ENCODE measurements around the gene SMARCAL1.

The SMARCAL1 gene

GRCh38 chr2:216399621-216400020 is 12.7 kb upstream of the SMARCAL1 start:
- H2AK5ac ChIP-seq (ENCODE audit: low read length), result no peak overlapping the region
- WGBS (ENCODE audit: extremely low coverage, insufficient coverage, low lambda C conversion rate), result no CpG with 5 or more reads among the region's 1 CpG
- DNase-seq, result no peak
- H3K18ac ChIP-seq (ENCODE audit: low read length), result no peak overlapping the region
- H3K4me3 ChIP-seq (ENCODE audit: low read length), result no peak overlapping the region
- H2BK5ac ChIP-seq (ENCODE audit: low read length), result no peak overlapping the region
- no peak overlapping the region for H3K4ac ChIP-seq (ENCODE audit: low read depth, low read length)
- H2BK15ac ChIP-seq (replicated peaks; ENCODE audit: low read depth), result no peak overlapping the region
- H3K4me1 ChIP-seq (ENCODE audit: control insufficient read depth, low read depth, low read length), result no peaks in the 10 kb centered on the region
- H3K4me2 ChIP-seq (ENCODE audit: low read length), result no peak overlapping the region
- no peak overlapping the region for H3K27ac ChIP-seq (ENCODE audit: low read depth, low read length)
- no peak overlapping the region for H4K5ac ChIP-seq (ENCODE audit: low read length)
- no peaks in the 10 kb centered on the region for H3K79me2 ChIP-seq (ENCODE audit: control insufficient read depth, insufficient read depth, low read length)
- H2BK120ac ChIP-seq (ENCODE audit: low read depth, low read length), result no peak overlapping the region
- H4K8ac ChIP-seq (ENCODE audit: low read depth, low read length), result no peak overlapping the region
- H3K56ac ChIP-seq (ENCODE audit: low read length), result no peak overlapping the region
- no peak overlapping the region for H3K23ac ChIP-seq (ENCODE audit: low read length)
- H3K27me3 ChIP-seq (ENCODE audit: insufficient read depth, low read length, poor library complexity), result no peaks in the 10 kb centered on the region
- H3K9ac ChIP-seq (ENCODE audit: low read length), result no peak overlapping the region
- no peaks in the 10 kb centered on the region for H3K36me3 ChIP-seq (ENCODE audit: control insufficient read depth, insufficient read depth, low read length)
- H3K79me1 ChIP-seq (ENCODE audit: low read length), result no peaks in the 10 kb centered on the region

GRCh38 chr2:216402751-216403150 is 9.5 kb upstream of the SMARCAL1 start:
- no peaks in the 10 kb centered on the region for H3K79me1 ChIP-seq (ENCODE audit: low read length)
- WGBS (ENCODE audit: extremely low coverage, insufficient coverage, low lambda C conversion rate), result no CpG with 5 or more reads among the region's 6 CpGs
- no peaks in the 10 kb centered on the region for H3K27me3 ChIP-seq (ENCODE audit: insufficient read depth, low read length, poor library complexity)

GRCh38 chr2:216404010-216404618 is 8.2 kb upstream of the SMARCAL1 start:
- Histone ChIP-seq H2AK5ac (ENCODE audit: low read length) (no peak overlapping the region), H3K18ac (ENCODE audit: low read length) (no peak overlapping the region), H3K27ac (ENCODE audit: low read depth, low read length) (no peak overlapping the region), H3K36me3 (ENCODE audit: control insufficient read depth, insufficient read depth, low read length) (no peaks in the 10 kb centered on the region), H3K9ac (ENCODE audit: low read length) (no peak overlapping the region), H4K5ac (ENCODE audit: low read length) (no peak overlapping the region), H2BK15ac (replicated peaks; ENCODE audit: low read depth) (no peak overlapping the region), H3K4me3 (ENCODE audit: low read length) (no peak overlapping the region), H2BK120ac (ENCODE audit: low read depth, low read length) (no peak overlapping the region), H3K56ac (ENCODE audit: low read length) (no peak overlapping the region), H4K8ac (ENCODE audit: low read depth, low read length) (no peak overlapping the region), H3K4me1 (ENCODE audit: control insufficient read depth, low read depth, low read length) (no peaks in the 10 kb centered on the region), H3K79me1 (ENCODE audit: low read length) (no peaks in the 10 kb centered on the region), H3K27me3 (ENCODE audit: insufficient read depth, low read length, poor library complexity) (no peaks in the 10 kb centered on the region), H3K4me2 (ENCODE audit: low read length) (no peak overlapping the region), H3K23ac (ENCODE audit: low read length) (no peak overlapping the region), H2BK5ac (ENCODE audit: low read length) (no peak overlapping the region), H3K79me2 (ENCODE audit: control insufficient read depth, insufficient read depth, low read length) (no peaks in the 10 kb centered on the region), H3K4ac (ENCODE audit: low read depth, low read length) (no peak overlapping the region)
- WGBS (ENCODE audit: extremely low coverage, insufficient coverage, low lambda C conversion rate), result no CpG with 5 or more reads among the region's 5 CpGs
- DNase-seq, result peak; percentile 44

More at GRCh38 chr2:216402751-216403150, 9.5 kb upstream of the SMARCAL1 start:
- Histone ChIP-seq H4K5ac (ENCODE audit: low read length) (no peak overlapping the region), H3K4me2 (ENCODE audit: low read length) (no peak overlapping the region), H3K23ac (ENCODE audit: low read length) (no peak overlapping the region), H2AK5ac (ENCODE audit: low read length) (no peak overlapping the region), H3K18ac (ENCODE audit: low read length) (no peak overlapping the region), H2BK15ac (replicated peaks; ENCODE audit: low read depth) (no peak overlapping the region), H4K8ac (ENCODE audit: low read depth, low read length) (no peak overlapping the region), H3K4me1 (ENCODE audit: control insufficient read depth, low read depth, low read length) (no peaks in the 10 kb centered on the region), H3K4me3 (ENCODE audit: low read length) (no peak overlapping the region), H3K79me2 (ENCODE audit: control insufficient read depth, insufficient read depth, low read length) (no peaks in the 10 kb centered on the region), H2BK120ac (ENCODE audit: low read depth, low read length) (no peak overlapping the region), H3K56ac (ENCODE audit: low read length) (no peak overlapping the region), H3K27ac (ENCODE audit: low read depth, low read length) (no peak overlapping the region), H3K36me3 (ENCODE audit: control insufficient read depth, insufficient read depth, low read length) (no peaks in the 10 kb centered on the region), H2BK5ac (ENCODE audit: low read length) (no peak overlapping the region), H3K9ac (ENCODE audit: low read length) (no peak overlapping the region), H3K4ac (ENCODE audit: low read depth, low read length) (no peak overlapping the region)
- no peak for DNase-seq

- H2BK5ac ChIP-seq (ENCODE audit: low read length), result no peak overlapping the region
- no peak overlapping the region for H3K4me2 ChIP-seq (ENCODE audit: low read length)
- no CpG with 5 or more reads among the region's 7 CpGs for WGBS (ENCODE audit: extremely low coverage, insufficient coverage, low lambda C conversion rate)
- no peak overlapping the region for H3K4ac ChIP-seq (ENCODE audit: low read depth, low read length)
- H3K79me2 ChIP-seq (ENCODE audit: control insufficient read depth, insufficient read depth, low read length), result no peaks in the 10 kb centered on the region
- no peak overlapping the region for H2AK5ac ChIP-seq (ENCODE audit: low read length)
- no peak overlapping the region for H2BK120ac ChIP-seq (ENCODE audit: low read depth, low read length)
- H3K23ac ChIP-seq (ENCODE audit: low read length), result no peak overlapping the region
- no peak overlapping the region for H4K8ac ChIP-seq (ENCODE audit: low read depth, low read length)
- H3K18ac ChIP-seq (ENCODE audit: low read length), result no peak overlapping the region
- no peaks in the 10 kb centered on the region for H3K79me1 ChIP-seq (ENCODE audit: low read length)
- H3K36me3 ChIP-seq (ENCODE audit: control insufficient read depth, insufficient read depth, low read length), result no peaks in the 10 kb centered on the region
- H3K56ac ChIP-seq (ENCODE audit: low read length), result no peak overlapping the region
- H4K5ac ChIP-seq (ENCODE audit: low read length), result no peak overlapping the region
- no peak overlapping the region for H3K27ac ChIP-seq (ENCODE audit: low read depth, low read length)
- DNase-seq, result no peak
- no peaks in the 10 kb centered on the region for H3K27me3 ChIP-seq (ENCODE audit: insufficient read depth, low read length, poor library complexity)
- H3K4me3 ChIP-seq (ENCODE audit: low read length), result no peak overlapping the region
- no peak overlapping the region for H3K9ac ChIP-seq (ENCODE audit: low read length)
- H3K4me1 ChIP-seq (ENCODE audit: control insufficient read depth, low read depth, low read length), result no peaks in the 10 kb centered on the region
- H2BK15ac ChIP-seq (replicated peaks; ENCODE audit: low read depth), result no peak overlapping the region
Observed at GRCh38 chr2:216405588-216405987, 6.7 kb upstream of the SMARCAL1 start.

- Histone ChIP-seq H4K8ac (ENCODE audit: low read depth, low read length) (no peak overlapping the region), H3K27ac (ENCODE audit: low read depth, low read length) (no peak overlapping the region), H3K79me1 (ENCODE audit: low read length) (no peaks in the 10 kb centered on the region), H2BK5ac (ENCODE audit: low read length) (no peak overlapping the region), H2BK120ac (ENCODE audit: low read depth, low read length) (no peak overlapping the region), H3K4me2 (ENCODE audit: low read length) (no peak overlapping the region), H3K56ac (ENCODE audit: low read length) (no peak overlapping the region), H3K4me1 (ENCODE audit: control insufficient read depth, low read depth, low read length) (no peaks in the 10 kb centered on the region), H3K9ac (ENCODE audit: low read length) (no peak overlapping the region), H2AK5ac (ENCODE audit: low read length) (no peak overlapping the region), H3K79me2 (ENCODE audit: control insufficient read depth, insufficient read depth, low read length) (no peaks in the 10 kb centered on the region), H4K5ac (ENCODE audit: low read length) (no peak overlapping the region), H3K4ac (ENCODE audit: low read depth, low read length) (no peak overlapping the region), H3K36me3 (ENCODE audit: control insufficient read depth, insufficient read depth, low read length) (no peaks in the 10 kb centered on the region), H2BK15ac (replicated peaks; ENCODE audit: low read depth) (no peak overlapping the region), H3K4me3 (ENCODE audit: low read length) (no peak overlapping the region), H3K18ac (ENCODE audit: low read length) (no peak overlapping the region), H3K27me3 (ENCODE audit: insufficient read depth, low read length, poor library complexity) (no peaks in the 10 kb centered on the region), H3K23ac (ENCODE audit: low read length) (no peak overlapping the region)
- WGBS (ENCODE audit: extremely low coverage, insufficient coverage, low lambda C conversion rate), result no CpG with 5 or more reads among the region's 3 CpGs
- DNase-seq, result no peak
Observed at GRCh38 chr2:216406826-216407225, 5.5 kb upstream of the SMARCAL1 start.
